CD4-positive, alpha-beta T cell treated with Interleukin-6 for 4 hours (primary cell): ENCODE measurements around the gene MAP1LC3A.

Experiments
- DNase-seq: peaks from one replicate; pipeline ENCODE4 v3.0.0-alpha.2; 2020; ENCODE audit warnings: mixed read lengths

Gene MAP1LC3A

GRCh38 chr20:34579191-34579978 lies 20.9 kb downstream of the MAP1LC3A start:
- no peak for DNase-seq

DNA sequence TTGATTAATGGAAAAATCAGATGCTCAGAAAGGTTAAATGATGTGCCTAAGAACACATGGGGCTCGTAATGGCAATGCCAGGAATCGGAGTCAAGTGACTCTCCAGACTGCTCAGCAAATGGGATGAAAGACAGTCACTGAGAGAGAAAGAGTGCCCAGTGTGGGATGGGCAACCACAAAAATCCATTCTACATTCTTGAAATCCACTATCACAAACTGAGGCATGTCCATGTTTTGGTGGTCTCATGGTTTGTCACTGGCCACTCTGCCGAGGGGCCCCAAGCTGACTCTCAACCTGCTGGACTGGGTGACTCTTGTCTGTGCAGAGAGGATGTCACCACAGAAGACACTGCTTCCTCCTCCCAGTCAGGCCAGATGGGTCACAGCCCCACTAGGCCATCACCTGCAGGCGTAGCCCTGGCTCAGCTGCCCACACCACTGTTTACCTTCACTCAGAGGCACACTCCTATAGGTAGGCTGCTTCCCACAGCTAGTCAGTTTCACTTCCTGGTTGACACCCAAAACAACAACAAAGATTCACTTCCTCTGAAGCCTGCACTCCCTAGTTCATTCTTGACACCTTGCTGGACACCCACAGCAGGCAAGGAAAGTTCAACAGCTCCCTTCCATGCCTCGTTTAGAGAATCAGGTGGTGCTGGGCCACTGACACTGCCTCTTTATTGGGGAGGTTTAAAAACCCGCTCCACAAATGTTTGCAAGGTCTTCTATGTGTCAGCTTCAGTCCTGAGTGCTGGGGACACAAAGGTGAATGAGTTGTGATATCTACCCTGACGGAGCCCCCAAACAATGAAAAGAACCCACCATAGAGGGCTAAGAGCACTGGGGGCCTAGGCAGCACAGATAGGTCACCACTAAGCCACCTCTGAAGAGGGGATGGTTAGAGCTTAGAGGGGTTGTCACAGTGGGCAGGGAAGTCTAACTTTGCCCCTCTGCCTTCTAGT lies 21.7 kb downstream of the MAP1LC3A start:
- no peak for DNase-seq

- DNase-seq: no peak
These were observed 23.0 kb downstream of the MAP1LC3A start for GRCh38 chr20:34581341-34582184.

DNA sequence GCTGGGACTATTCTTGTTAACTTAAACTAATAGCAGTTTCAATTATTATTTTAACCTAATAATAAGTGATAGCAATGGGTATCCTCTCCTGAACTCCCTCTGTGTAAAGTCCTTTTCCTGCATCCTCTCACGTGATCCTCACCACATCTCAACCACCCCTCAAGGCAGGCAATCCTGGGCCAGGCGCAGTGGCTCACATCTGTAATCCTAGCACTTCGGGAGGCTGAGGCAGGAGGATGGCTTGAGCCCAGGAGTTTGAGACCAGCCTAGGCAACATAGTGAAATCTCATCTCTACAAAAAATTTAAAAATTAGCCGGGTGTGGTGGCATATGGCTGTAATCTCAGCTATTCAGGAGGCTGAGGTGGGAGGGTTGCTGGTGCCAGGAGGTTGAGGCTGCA lies 23.7 kb downstream of the MAP1LC3A start:
- DNase-seq: no peak

DNA sequence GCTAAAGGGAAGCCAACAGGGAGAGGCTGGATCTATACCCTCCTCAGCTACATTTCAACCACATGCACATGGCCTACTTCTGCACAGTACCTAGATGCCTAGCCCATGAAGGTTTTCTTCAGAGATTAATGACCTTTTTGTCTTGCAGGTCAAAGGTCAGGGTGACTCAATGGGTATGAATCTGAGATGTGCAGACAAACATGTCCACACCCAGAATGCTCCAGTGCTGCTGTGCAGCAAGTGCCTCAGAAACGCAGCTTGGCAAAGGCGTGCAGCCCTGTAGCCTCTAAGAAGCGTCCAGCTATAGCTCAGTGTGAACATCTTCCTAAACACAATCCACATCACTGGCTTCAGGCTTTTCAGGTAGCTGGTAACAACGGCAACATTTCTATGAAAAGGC lies 24.4 kb downstream of the MAP1LC3A start:
- no peak for DNase-seq

DNA sequence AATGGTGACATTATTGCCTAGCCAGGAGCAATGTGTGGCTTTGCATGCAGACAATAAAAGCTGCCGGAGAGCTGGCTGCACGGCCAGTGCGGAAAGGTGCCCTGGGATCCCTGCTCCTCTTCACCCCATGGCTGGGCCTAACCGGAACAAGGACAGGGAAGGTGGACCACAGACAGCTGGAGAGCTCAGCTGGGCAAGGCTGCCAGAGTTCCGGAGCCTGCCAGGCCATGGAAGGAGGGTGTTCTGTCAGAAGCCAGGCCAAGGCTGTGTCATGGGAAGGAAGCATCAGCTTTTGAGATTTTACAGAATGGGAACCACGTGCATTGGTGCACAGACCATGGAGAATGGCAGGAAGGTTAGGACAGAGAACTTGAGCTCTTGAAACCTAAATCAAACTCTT lies 25.0 kb downstream of the MAP1LC3A start:
- no peak for DNase-seq

DNA sequence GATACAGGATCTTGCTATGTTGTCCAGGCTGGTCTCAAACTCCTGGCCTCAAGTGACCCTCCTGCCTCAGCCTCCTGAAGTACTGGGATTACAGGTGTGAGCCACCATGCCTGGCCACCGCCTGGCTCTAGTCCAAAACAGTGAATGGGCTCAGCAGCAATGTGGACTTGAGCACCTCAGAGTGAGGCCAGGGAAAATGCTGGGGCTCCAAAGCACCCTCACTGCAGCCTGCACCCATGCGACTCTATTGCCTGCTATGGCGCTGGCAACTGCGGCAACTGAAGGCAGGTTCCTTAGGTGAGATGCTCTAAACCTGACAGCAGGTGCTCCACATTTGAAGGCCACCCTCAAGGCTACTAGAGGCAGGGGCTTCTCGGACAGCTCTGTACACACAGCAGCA lies 26.5 kb downstream of the MAP1LC3A start:
- no peak for DNase-seq

DNA sequence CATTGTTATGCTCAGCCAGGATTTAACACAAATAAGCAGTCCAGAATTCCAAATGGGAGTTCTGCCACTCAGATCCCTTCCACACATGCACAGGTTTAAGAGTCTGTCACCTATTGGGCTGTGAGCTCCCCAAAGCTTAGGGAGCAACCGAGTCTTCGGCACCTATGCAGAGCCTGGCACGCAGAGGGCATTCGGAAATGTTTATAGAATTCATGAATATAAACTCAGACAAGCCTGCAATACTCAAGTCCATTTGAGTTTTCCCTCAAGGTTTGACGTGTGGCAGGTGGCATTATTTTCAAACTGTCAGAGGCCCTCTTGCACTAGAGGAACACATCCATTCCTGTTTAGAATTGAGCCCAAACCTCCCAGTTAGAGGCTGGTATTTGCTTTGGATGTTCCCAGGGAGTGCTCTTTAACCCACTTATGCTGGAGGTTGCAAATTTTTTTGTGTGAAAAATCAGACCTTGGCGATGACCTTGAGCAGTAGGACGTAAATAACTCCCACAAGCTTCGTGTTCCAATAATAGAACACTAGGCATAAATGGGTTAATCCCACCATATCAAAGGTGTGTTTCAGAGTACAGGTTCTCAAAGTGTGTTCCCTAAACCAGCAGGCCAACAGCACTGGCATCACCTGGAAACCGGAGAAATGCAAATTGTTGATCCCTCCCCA lies 28.1 kb downstream of the MAP1LC3A start:
- DNase-seq: no peak

DNA sequence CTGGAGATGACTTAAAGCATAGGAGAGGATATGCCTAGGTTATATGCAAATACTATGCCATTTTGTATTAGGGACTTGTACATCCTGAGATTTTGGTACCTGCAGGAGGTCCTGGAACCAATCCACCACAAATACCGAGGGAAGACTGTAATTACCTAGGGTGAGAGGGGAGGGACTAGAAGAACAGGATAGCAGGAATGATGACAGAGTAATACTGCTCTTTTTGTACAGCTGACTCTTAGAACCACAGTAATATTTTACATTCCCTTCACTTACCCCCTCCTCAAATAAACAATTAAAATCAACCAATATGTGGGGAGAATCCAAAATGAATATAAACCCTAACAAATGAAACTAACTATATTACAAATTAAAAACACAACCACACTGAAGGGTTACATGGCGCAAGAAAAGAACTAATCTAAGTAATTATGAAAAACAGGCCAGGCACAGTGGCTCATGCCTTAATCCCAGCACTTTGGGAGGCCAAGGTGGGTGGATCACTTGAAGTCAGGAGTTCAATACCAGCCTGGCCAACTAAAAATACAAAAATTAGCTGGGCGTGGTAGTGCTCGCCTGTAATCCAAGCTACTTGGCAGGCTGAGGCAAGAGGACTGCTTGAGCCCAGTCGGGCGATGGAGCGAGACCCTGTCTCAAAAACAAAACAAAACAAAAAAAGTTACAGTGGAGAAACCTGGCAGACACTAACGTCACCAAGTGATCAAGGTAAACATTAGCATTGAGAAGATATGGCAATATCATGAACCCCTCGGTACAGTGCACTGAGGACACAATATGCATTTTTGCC lies 37.1 kb downstream of the MAP1LC3A start:
- DNase-seq: no peak

DNA sequence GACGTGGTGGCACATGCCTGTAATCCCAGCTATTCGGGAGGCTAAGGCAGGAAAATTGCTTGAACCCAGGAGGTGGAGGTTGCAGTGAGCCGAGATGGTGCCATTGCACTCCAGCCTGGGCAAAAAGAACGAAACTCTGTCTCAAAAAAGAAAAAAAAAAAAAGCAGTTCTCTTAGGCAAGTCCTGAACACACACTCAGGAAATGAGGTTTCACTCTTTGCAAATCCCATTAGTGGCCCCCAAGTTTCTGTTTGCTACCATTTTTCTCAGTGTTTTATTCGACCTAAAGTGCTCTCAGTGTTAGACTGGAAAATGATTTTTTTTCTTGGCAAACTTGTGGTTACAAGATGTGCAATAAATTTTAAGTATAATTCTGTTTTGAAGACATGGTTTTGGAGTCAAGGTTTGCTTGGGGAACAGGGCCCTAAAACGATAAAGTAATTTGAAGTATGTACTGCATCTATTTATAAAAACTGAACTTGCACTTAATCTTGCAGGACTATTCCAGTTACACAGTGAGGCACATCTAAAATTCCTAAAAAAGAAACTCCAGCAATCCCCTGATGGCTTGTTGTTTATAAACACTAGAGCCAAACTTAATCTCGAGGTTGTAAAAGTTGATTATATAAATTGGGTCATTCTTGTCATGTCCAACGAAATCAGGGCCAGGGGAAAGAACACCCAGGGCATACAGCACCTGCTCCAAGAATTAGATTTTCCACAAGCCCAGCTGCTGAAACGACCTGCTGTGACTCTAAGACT lies 42.6 kb downstream of the MAP1LC3A start:
- DNase-seq: no peak

DNA sequence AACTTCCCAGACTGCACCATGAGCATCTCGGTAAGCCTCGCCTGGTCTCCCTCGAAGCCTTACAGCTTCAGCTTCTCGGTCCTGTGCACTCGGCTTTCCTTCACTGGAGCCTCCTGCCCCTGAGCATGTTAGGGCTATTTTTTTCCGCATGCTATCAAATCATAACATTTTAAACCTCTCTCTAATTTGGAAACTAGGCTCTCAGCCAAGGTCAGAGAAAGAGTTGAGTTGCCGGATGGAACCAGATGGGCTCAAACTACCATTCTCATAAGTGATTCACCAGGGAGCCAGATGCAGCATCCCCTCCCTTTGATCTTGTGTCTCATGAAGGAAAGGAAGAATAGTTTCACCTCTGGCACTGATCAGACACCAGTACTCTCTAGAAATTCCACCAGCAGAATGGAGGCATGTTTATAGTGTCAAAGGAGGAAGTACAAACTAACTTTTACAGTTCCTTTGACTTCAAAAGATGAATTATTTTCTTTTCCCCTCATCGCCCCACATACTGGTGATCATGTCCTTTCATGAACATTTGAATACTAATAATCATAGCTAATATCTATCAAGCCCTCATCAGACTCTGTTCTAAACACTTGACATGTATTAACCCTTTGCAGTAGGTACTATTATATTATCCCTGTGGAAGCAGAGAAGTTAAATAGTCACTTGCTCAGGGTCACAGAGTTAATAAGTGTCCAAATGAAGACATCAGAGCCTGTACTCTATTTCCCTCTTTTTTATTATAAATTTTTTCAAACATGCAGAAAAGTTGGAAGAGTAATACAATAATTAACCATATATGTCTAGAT lies 46.7 kb downstream of the MAP1LC3A start:
- no peak for DNase-seq

DNA sequence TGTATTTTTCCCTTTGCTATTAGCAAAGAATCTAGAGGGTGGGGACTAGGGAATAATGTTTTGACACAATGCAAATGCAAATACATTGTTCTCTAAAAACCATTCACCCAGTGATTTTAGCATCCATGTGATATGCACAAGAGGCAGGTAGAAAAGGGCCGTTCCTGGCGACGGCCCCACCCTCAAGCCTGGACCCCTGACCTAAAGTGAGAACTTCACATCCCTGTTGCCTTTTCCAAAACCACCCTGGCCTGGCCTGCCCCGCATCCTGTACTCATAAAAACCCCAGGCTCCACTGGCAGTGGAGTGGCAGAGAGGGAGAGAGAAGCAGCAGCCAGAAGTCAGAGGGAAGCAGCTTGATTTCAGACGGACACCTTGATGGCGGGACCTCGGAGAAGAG lies 48.5 kb downstream of the MAP1LC3A start:
- DNase-seq: no peak
